ENCODE measurements around the gene FOXP1. TPM values are rescaled to one million over a fixed set of nuclear protein-coding genes. Genes with fewer than 3 reads are reported as not detected.
A peak's percentile ranks its signal among the peaks of the same experiment; 100 is the strongest.

FOXP1 gene
- total and polyA plus RNA-seq, 8 donors = 12.3 to 215 (median 117) TPM

- H3K36me3 ChIP-seq = no peaks in the 10 kb centered on the region
- DNase-seq = no peak
- no peak overlapping the region for H3K4me3 ChIP-seq
- no peaks in the 10 kb centered on the region for H3K9me3 ChIP-seq
- intact Hi-C loops (cut with DNase I; ENCODE audit: low total_unique reads) = no loop called here
- H3K27me3 ChIP-seq = no peaks in the 10 kb centered on the region
- peaks cover 22 to 71% (median 44%) of the 10 kb centered on the region in 4 donors for H3K4me1 ChIP-seq
- TF ChIP-seq EP300 (IDR thresholded peaks at IDR 0.05) = no peak
- WGBS, 5 donors = 70 to 80% (median 72%) methylated on average over 5 of the region's 5 CpGs
- H3K27ac ChIP-seq = peak overlapping the region in 4 of 5 donors; percentile 5 to 92 (median 59)
These were observed 444.0 kb downstream of the FOXP1 start for GRCh38 chr3:71139496-71139895.

DNA sequence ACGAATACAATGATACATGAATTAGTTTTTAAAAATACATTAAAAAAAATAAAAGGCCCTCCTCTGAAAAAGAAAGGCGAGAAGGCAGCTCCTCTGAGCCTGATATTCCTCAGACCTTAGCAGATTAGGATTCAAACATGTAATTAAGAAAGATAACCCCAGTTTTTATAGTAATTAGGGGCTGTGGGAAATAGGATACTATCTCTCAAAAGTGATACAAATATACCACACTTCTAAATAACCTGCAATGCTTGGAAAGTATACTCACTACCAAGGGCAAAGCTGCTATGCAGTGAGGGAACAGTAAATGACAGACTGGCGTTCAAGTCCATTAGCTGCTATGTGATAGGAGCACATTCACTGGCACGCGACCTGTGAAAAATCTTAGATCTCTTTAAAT, 445.1 kb downstream of the FOXP1 start:
- WGBS, 5 donors = 55 to 88% (median 58%) methylated on average over 5 of the region's 5 CpGs
- peaks cover 28 to 82% (median 53%) of the 10 kb centered on the region in 4 donors for H3K4me1 ChIP-seq
- no peaks in the 10 kb centered on the region for H3K9me3 ChIP-seq
- no peak for TF ChIP-seq POLR2AphosphoS5 (IDR thresholded peaks at IDR 0.05)
- intact Hi-C loops (cut with DNase I; ENCODE audit: low total_unique reads) = no loop called here
- no peaks in the 10 kb centered on the region for H3K27me3 ChIP-seq
- H3K4me3 ChIP-seq = no peak overlapping the region
- H3K36me3 ChIP-seq = no peaks in the 10 kb centered on the region
- no peak for DNase-seq
- H3K27ac ChIP-seq = peak overlapping the region in 2 of 5 donors; percentile 91 to 92

DNA sequence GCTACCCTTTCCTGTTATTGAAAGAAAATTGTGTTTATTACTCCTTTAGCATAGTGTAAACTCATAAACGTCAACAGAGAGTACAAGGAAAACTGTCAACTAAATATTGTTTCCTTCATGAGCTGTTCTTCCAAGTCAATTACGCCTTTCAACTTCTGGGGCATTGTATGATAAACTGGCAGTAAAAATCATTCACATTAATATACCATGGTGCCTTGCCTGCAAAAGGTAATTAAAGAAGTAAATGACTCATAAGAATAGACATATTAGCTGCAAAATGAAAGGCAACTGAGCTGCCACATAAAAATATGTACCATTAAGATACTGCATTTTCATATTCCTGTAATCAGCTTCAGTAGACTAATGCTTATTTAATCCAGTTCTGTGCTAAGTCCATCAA, 447.3 kb downstream of the FOXP1 start:
- H3K27ac ChIP-seq = peak overlapping the region in 4 of 5 donors; percentile 88 to 92 (median 91)

DNA sequence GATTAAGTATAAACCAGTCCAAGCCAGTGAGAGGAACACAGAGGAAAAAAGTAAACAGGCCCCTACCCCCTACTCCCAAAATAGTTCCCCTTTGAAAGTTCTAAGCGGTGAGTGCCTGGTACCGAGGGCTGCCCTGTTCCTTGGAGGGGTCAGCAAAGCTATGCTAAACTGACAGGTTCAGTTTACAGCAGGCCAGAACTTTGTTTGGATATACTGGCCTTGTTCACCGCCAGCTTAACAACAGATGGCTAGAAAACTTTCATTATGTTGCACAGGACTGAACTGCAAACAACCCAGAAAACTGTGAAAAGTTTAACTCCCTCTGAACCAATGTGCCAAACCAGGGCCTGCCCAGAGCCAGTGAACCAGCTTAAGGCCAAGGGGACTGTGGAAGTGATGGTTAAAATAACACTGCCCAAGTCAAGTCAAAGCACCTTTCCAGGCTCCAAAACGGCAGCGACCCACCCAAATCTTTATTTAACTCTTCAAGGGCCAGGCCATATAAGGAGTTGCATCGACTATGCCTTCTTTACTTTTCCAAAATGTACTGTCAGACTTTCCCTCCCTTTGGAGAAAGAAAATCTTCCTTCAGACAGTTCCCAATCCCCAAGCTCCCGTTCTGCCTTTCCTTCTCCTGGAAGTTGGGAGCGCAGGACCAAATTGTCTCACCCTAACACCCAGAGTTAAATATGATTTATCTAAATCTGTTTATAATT, 448.0 kb downstream of the FOXP1 start:
- WGBS, 5 donors = 25 to 43% (median 35%) methylated on average over 8 of the region's 8 CpGs
- TF ChIP-seq POLR2AphosphoS5 (IDR thresholded peaks at IDR 0.05) (peak in 2 of 3 donors; percentile 13 to 53), EP300 (IDR thresholded peaks at IDR 0.05) (peak; percentile 42)
- TF ChIP-seq, protein P1, sequence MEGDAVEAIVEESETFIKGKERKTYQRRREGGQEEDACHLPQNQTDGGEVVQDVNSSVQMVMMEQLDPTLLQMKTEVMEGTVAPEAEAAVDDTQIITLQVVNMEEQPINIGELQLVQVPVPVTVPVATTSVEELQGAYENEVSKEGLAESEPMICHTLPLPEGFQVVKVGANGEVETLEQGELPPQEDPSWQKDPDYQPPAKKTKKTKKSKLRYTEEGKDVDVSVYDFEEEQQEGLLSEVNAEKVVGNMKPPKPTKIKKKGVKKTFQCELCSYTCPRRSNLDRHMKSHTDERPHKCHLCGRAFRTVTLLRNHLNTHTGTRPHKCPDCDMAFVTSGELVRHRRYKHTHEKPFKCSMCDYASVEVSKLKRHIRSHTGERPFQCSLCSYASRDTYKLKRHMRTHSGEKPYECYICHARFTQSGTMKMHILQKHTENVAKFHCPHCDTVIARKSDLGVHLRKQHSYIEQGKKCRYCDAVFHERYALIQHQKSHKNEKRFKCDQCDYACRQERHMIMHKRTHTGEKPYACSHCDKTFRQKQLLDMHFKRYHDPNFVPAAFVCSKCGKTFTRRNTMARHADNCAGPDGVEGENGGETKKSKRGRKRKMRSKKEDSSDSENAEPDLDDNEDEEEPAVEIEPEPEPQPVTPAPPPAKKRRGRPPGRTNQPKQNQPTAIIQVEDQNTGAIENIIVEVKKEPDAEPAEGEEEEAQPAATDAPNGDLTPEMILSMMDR (IDR thresholded peaks at IDR 0.05) = no peak
- H3K9me3 ChIP-seq = no peaks in the 10 kb centered on the region
- intact Hi-C loops (cut with DNase I; ENCODE audit: low total_unique reads) = no loop called here
- peak overlapping the region; percentile 15 to 27 (median 22) for H3K4me3 ChIP-seq
- peak overlapping the region; percentile 83 to 92 (median 91) for H3K27ac ChIP-seq
- no peaks in the 10 kb centered on the region for H3K36me3 ChIP-seq
- no peaks in the 10 kb centered on the region for H3K27me3 ChIP-seq
- H3K4me1 ChIP-seq = peaks cover 48 to 89% (median 65%) of the 10 kb centered on the region in 4 donors
- peak; percentile 64 to 72 for DNase-seq

More for the DNA sequence above, 447.3 kb downstream of the FOXP1 start:
- Histone ChIP-seq H3K36me3 (no peaks in the 10 kb centered on the region), H3K27me3 (no peaks in the 10 kb centered on the region), H3K4me1 (peaks cover 41 to 86% (median 61%) of the 10 kb centered on the region in 4 donors), H3K9me3 (no peaks in the 10 kb centered on the region), H3K4me3 (no peak overlapping the region)
- intact Hi-C loops (cut with DNase I; ENCODE audit: low total_unique reads) = no loop called here
- TF ChIP-seq POLR2AphosphoS5 (IDR thresholded peaks at IDR 0.05) (no peak), EP300 (IDR thresholded peaks at IDR 0.05) (no peak), POLR2A (IDR thresholded peaks at IDR 0.05) (no peak)
- TF ChIP-seq, protein P1 (IDR thresholded peaks at IDR 0.05) = no peak
- 34 to 44% (median 43%) methylated on average over 2 of the region's 2 CpGs for WGBS, 5 donors
- no peak for DNase-seq

DNA sequence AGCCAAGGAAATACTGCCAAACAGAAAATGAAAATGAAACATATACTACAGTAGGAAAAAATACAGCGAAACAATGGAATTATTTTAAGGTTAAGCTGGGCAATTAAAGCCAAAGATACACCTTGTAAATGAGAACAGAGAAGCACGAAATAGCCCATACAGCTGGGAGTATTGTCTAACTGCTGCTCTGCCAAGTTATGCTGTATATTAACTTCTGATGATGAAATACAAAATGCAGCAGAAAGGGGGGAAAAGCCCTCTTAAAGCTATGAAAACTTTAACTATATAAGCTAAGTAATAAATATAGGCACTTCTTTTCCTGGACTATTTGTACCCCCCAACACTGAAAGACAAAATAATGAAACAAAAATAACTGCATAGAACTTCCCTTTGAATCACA, 449.0 kb downstream of the FOXP1 start:
- Histone ChIP-seq H3K27me3 (no peaks in the 10 kb centered on the region), H3K9me3 (no peaks in the 10 kb centered on the region), H3K36me3 (no peaks in the 10 kb centered on the region), H3K27ac (peak overlapping the region; percentile 82 to 92 (median 91)), H3K4me3 (peak overlapping the region; percentile 15 to 27 (median 22)), H3K4me1 (peaks cover 48 to 85% (median 67%) of the 10 kb centered on the region in 4 donors)
- 31 to 45% (median 38%) methylated on average over 2 of the region's 2 CpGs for WGBS, 5 donors
- intact Hi-C loops (cut with DNase I; ENCODE audit: low total_unique reads) = no loop called here
- TF ChIP-seq, protein P1 (IDR thresholded peaks at IDR 0.05) = no peak
- TF ChIP-seq POLR2AphosphoS5 (IDR thresholded peaks at IDR 0.05) (no peak), EP300 (IDR thresholded peaks at IDR 0.05) (no peak), POLR2A (IDR thresholded peaks at IDR 0.05) (no peak)
- DNase-seq = peak in 1 of 2 donors; percentile 29
